DOHH2 (cell line): ENCODE data around the gene TBX4.

Experiments
- EZH2phosphoT487 ChIP-seq: fragments of 200-600 bp; sonication (generic); IDR thresholded peaks from 2 replicates; pipeline ENCODE4 v1.6.1; 2017; ENCODE audit warnings: borderline replicate concordance, mild to moderate bottlenecking, antibody characterized with exemption, low read length, moderate library complexity, mixed read lengths
- TF ChIP-seq, protein P1 (sequence below): fragments of 200-600 bp; sonication (generic); IDR thresholded peaks from one replicate; pipeline ENCODE4 v1.5.1; 2014; ENCODE audit warnings: antibody characterized with exemption, mild to moderate bottlenecking, low read depth, low read length; ENCODE audit not compliant: poor library complexity, severe bottlenecking

DNA sequence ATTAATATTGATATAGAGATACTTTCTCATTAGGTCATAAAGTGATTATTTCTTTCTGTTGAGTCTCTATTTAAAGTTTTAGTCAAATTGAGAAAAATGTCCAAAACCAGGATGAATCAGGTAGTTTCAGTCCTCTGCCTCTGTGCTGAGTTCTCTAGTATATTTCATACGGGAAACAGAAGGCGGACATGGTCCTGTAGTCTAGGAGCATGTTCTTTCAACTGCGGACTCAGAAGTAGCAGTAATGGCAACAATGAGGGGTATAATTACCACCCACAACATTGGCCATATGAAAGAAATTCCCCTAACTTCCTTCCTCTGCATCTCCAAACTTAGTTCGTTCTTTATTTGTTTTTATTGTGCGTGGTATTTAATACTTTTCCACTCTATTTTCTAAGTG, 50.1 kb downstream of the TBX4 start:
- TF ChIP-seq, protein P1, sequence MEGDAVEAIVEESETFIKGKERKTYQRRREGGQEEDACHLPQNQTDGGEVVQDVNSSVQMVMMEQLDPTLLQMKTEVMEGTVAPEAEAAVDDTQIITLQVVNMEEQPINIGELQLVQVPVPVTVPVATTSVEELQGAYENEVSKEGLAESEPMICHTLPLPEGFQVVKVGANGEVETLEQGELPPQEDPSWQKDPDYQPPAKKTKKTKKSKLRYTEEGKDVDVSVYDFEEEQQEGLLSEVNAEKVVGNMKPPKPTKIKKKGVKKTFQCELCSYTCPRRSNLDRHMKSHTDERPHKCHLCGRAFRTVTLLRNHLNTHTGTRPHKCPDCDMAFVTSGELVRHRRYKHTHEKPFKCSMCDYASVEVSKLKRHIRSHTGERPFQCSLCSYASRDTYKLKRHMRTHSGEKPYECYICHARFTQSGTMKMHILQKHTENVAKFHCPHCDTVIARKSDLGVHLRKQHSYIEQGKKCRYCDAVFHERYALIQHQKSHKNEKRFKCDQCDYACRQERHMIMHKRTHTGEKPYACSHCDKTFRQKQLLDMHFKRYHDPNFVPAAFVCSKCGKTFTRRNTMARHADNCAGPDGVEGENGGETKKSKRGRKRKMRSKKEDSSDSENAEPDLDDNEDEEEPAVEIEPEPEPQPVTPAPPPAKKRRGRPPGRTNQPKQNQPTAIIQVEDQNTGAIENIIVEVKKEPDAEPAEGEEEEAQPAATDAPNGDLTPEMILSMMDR: no peak
- no peak for TF ChIP-seq EZH2phosphoT487
